NCI-H2227 treated with DMSO at 0.1 percent for 48 hours (cell line): Measurements from ENCODE around the gene OR52A5.

Experiments used
- DNase-seq: peaks from one replicate; lab custom pipeline; 2025; lab: John Stamatoyannopoulos, UW

OR52A5 gene

GRCh38 chr11:5115339-5115738, 22.8 kb downstream of the OR52A5 start:
- DNase-seq, result no peak

- no peak for DNase-seq
Observed at GRCh38 chr11:5107285-5107684, 30.9 kb downstream of the OR52A5 start.

GRCh38 chr11:5103066-5103465, 35.1 kb downstream of the OR52A5 start:
- DNase-seq, result no peak

GRCh38 chr11:5102246-5102645, 35.9 kb downstream of the OR52A5 start:
- DNase-seq, result no peak

- DNase-seq, result no peak
Observed at GRCh38 chr11:5096011-5096410, 42.1 kb downstream of the OR52A5 start.

- DNase-seq, result no peak
Observed at GRCh38 chr11:5092821-5093585, 45.2 kb downstream of the OR52A5 start.

- no peak for DNase-seq
Observed at GRCh38 chr11:5090668-5091067, 47.5 kb downstream of the OR52A5 start.

- no peak for DNase-seq
Observed at GRCh38 chr11:5088556-5088955, 49.6 kb downstream of the OR52A5 start.

- no peak for DNase-seq
Observed at GRCh38 chr11:5083602-5084001, 54.6 kb downstream of the OR52A5 start.

GRCh38 chr11:5081405-5081804, 56.8 kb downstream of the OR52A5 start:
- no peak for DNase-seq
